Astrocyte (in vitro differentiated cells and primary cell): ENCODE results near the gene PTPN4.

Experiments
- EZH2 ChIP-seq: IDR thresholded peaks from 2 replicates; pipeline ENCODE4 v1.6.1; 2012; ENCODE audit warnings: mild to moderate bottlenecking, low read length, inconsistent platforms; ENCODE audit not compliant: insufficient read depth
- TF ChIP-seq, protein P1 (sequence below): IDR thresholded peaks from 2 replicates; pipeline ENCODE4 v1.5.1; 2011; ENCODE audit warnings: low read depth, mild to moderate bottlenecking, inconsistent platforms, low read length, moderate library complexity; ENCODE audit not compliant: insufficient read depth

- TF ChIP-seq EZH2, result no peak
- TF ChIP-seq, protein P1, sequence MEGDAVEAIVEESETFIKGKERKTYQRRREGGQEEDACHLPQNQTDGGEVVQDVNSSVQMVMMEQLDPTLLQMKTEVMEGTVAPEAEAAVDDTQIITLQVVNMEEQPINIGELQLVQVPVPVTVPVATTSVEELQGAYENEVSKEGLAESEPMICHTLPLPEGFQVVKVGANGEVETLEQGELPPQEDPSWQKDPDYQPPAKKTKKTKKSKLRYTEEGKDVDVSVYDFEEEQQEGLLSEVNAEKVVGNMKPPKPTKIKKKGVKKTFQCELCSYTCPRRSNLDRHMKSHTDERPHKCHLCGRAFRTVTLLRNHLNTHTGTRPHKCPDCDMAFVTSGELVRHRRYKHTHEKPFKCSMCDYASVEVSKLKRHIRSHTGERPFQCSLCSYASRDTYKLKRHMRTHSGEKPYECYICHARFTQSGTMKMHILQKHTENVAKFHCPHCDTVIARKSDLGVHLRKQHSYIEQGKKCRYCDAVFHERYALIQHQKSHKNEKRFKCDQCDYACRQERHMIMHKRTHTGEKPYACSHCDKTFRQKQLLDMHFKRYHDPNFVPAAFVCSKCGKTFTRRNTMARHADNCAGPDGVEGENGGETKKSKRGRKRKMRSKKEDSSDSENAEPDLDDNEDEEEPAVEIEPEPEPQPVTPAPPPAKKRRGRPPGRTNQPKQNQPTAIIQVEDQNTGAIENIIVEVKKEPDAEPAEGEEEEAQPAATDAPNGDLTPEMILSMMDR, result no peak
Measured at GRCh38 chr2:119755906-119756305, 3.8 kb upstream of the PTPN4 start.
